ENCODE results near the gene RUNX3. TPM values are rescaled to one million over a fixed set of nuclear protein-coding genes. Genes with fewer than 3 reads are reported as not detected.

RUNX3 gene
- total RNA-seq, 2 experiments from 2014 or later, result 12.2 to 39.5 TPM

GRCh38 chr1:24871306-24871901, 58.7 kb downstream of the RUNX3 start:
- no peaks in the 10 kb centered on the region for H3K36me3 ChIP-seq (ENCODE audit: insufficient read depth, low read length)
- DNase-seq (ENCODE audit: low spot score), result no peak
- ChIA-PET CTCF (ENCODE audit: unreplicated experiment) (no interaction called here), POLR2A (interaction anchor here (0.7 kb wide), 1 partner anchor 340 kb away, joined by 3 read pairs; no protein-coding TSS in a partner anchor)
- H3K9me2 ChIP-seq (ENCODE audit: insufficient read depth, low read length), result no peaks in the 10 kb centered on the region
- no peaks in the 10 kb centered on the region for H3K9me3 ChIP-seq (ENCODE audit: low read length)
- BruUV-seq (replicated peaks), result no TSS peak
- H2AFZ ChIP-seq (ENCODE audit: low read length), result no peak overlapping the region
- no peak overlapping the region for H3K4me3 ChIP-seq (ENCODE audit: low read depth, low read length, poor library complexity, severe bottlenecking)
- H3K79me2 ChIP-seq (ENCODE audit: insufficient read depth, low read depth, low read length), result no peaks in the 10 kb centered on the region
- no peaks in the 10 kb centered on the region for H3K4me1 ChIP-seq (ENCODE audit: insufficient read depth, low read length, poor library complexity, severe bottlenecking)
- H4K20me1 ChIP-seq (ENCODE audit: insufficient read depth, low read length), result no peaks in the 10 kb centered on the region
- intact Hi-C loops (cut with micrococcal nuclease; ENCODE audit: unreplicated experiment), result no loop called here
- TF ChIP-seq CTCF (conservative IDR thresholded peaks at IDR 0.05; ENCODE audit: low read length) (no peak), EZH2phosphoT487 (IDR thresholded peaks at IDR 0.05; ENCODE audit: borderline replicate concordance, low read depth, low read length) (no peak)
- no peak overlapping the region for H3K27ac ChIP-seq (ENCODE audit: low read depth, low read length, poor library complexity, severe bottlenecking)
- H3K4me2 ChIP-seq (ENCODE audit: low read length), result no peak overlapping the region

- Histone ChIP-seq H3K36me3 (ENCODE audit: insufficient read depth, low read length) (no peaks in the 10 kb centered on the region), H3K4me2 (ENCODE audit: low read length) (no peak overlapping the region), H4K20me1 (ENCODE audit: insufficient read depth, low read length) (no peaks in the 10 kb centered on the region), H3K79me2 (ENCODE audit: insufficient read depth, low read depth, low read length) (no peaks in the 10 kb centered on the region), H3K9me2 (ENCODE audit: insufficient read depth, low read length) (no peaks in the 10 kb centered on the region), H3K27ac (ENCODE audit: low read depth, low read length, poor library complexity, severe bottlenecking) (no peak overlapping the region), H3K9me3 (ENCODE audit: low read length) (no peaks in the 10 kb centered on the region), H3K4me1 (ENCODE audit: insufficient read depth, low read length, poor library complexity, severe bottlenecking) (no peaks in the 10 kb centered on the region), H2AFZ (ENCODE audit: low read length) (no peak overlapping the region), H3K4me3 (ENCODE audit: low read depth, low read length, poor library complexity, severe bottlenecking) (no peak overlapping the region)
- DNase-seq (ENCODE audit: low spot score), result no peak
- no TSS peak for BruUV-seq (replicated peaks)
- intact Hi-C loops (cut with micrococcal nuclease; ENCODE audit: unreplicated experiment), result no loop called here
- TF ChIP-seq EZH2phosphoT487 (IDR thresholded peaks at IDR 0.05; ENCODE audit: borderline replicate concordance, low read depth, low read length) (no peak), CTCF (conservative IDR thresholded peaks at IDR 0.05; ENCODE audit: low read length) (no peak)
- ChIA-PET CTCF (ENCODE audit: unreplicated experiment) (no interaction called here), POLR2A (no interaction called here)
These were observed 59.4 kb downstream of the RUNX3 start for GRCh38 chr1:24870551-24871195.
